Pancreas (tissue), 10 donors: ENCODE results near the gene CCNI2. TPM values are rescaled to one million over a fixed set of nuclear protein-coding genes. Genes with fewer than 3 reads are reported as not detected.

Experiments
- ATAC-seq, 4 donors: fragments of 200-7000 bp; cut with Tn5 transposase; one replicate each; pipeline versions ENCODE4 v1.8.0 to v1.9.1; 2020; ENCODE audit warnings: mild to moderate bottlenecking in 4 of 4, moderate library complexity in 4 of 4
- DNase-seq, 6 donors: peaks; one replicate each; pipeline ENCODE4 v3.0.0-alpha.2; 2020
- FAIRE-seq: peaks from 2 replicates; lab custom pipeline; 2012; peaks lifted over from hg19 to GRCh38; lab: Jason Lieb, UNC
- H3K27ac ChIP-seq, 4 donors: fragments of 200-600 bp; sonication (generic); 1 replicate in 3 of 4; 2 replicates in 1 of 4; pipeline versions ENCODE4 v1.5.0 to v1.8.0; 2020
- H3K27me3 ChIP-seq, 4 donors: fragments of 200-600 bp; one replicate each; pipeline ENCODE4 v1.8.0; 2021
- H3K36me3 ChIP-seq, 3 donors: fragments of 200-600 bp; sonication (generic) in 1 of 3; one replicate each; pipeline versions ENCODE4 v1.5.0 to v1.8.0; 2020 to 2021
- H3K4me1 ChIP-seq, 3 donors: fragments of 200-600 bp; one replicate each; pipeline ENCODE4 v1.8.0; 2021
- H3K4me3 ChIP-seq, 4 donors: fragments of 200-600 bp; sonication (generic) in 2 of 4; one replicate each; pipeline versions ENCODE4 v1.5.0 to v1.8.0; 2020 to 2021
- H3K9me3 ChIP-seq, 4 donors: fragments of 200-600 bp; one replicate each; pipeline ENCODE4 v1.8.0; 2021
- WGBS, 2 donors: extraction: QIAGEN DNeasy Blood & Tissue Kit; methylation state at CpG; one replicate each; pipeline ENCODE4 v1.1.7; 2013; 5-methylcytosine and 5-hydroxymethylcytosine counted together
- intact Hi-C, 3 donors: fragments of 100-400 bp; cut with DNase I; formaldehyde crosslinking; loops; one replicate each; pipeline versions ENCODE4 v1.11.1 to v1.14.2; 2022
- polyA plus RNA-seq, 2 donors: library from polyadenylated mRNA; stranded (reverse); fragments of 200-250 nt; gene quantifications; one replicate each; pipeline ENCODE4 v1.2.3, GENCODE V29; 2013
- total RNA-seq, 6 donors: library from RNA; stranded (reverse); fragmentation: NEBNext Ultra II Directional in 4 of 6; extraction: Animal tissue kit (Norgen Biotek cat#: 25700) in 4 of 6; gene quantifications; one replicate each; pipeline versions ENCODE4 v1.2.1 to v1.2.4, GENCODE V29; 2021 to 2023
- TF ChIP-seq, protein P1 (sequence below), 4 donors: fragments of 200-600 bp; sonication (generic) in 3 of 4; IDR thresholded peaks; one replicate each; pipeline versions ENCODE4 v1.5.0 to v1.8.0; 2021; ENCODE audit warnings: antibody characterized with exemption in 4 of 4
- donor health status: healthy with polysubstance abuse.
- donor health status: DM: no; HTN: no; CAD: no; lungs with moderate emphysema.
- donor health status: DM: no; HTN: no; CAD: no.
- donor health status: control.
- donor health status: control.
- donor health status: Bipolar disorder and iron deficiency.
- donor health status: DM: yes; HTN: yes; CAD: no.
- donor health status: DM: no; HTN: no; CAD: no.
- donor health status: DM: no; HTN: no; CAD: no.
- donor health status: DM: yes; HTN: yes; CAD: no.

CCNI2 gene
- total and polyA plus RNA-seq, 8 donors: 0.69 to 4.4 (median 1.3) TPM

DNA sequence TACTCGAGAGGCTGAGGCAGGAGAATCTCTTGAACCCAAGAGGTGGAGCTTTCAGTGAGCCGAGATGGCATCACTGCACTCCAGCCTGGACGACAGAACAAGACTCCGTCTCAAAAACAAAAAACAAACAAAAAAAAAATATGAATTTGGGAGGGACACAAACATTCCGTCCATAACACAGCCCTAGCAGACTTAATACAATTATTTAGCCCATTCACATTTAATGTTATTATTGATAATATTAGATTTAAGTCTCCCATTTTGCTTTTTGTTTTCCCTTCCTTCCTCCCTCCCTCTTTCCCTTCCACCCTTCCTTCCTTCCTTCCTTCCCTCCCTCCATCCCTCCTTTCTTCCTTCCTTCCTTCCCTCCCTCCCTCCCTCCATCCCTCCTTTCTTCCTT, 4.6 kb upstream of the CCNI2 start:
- TF ChIP-seq, protein P1, sequence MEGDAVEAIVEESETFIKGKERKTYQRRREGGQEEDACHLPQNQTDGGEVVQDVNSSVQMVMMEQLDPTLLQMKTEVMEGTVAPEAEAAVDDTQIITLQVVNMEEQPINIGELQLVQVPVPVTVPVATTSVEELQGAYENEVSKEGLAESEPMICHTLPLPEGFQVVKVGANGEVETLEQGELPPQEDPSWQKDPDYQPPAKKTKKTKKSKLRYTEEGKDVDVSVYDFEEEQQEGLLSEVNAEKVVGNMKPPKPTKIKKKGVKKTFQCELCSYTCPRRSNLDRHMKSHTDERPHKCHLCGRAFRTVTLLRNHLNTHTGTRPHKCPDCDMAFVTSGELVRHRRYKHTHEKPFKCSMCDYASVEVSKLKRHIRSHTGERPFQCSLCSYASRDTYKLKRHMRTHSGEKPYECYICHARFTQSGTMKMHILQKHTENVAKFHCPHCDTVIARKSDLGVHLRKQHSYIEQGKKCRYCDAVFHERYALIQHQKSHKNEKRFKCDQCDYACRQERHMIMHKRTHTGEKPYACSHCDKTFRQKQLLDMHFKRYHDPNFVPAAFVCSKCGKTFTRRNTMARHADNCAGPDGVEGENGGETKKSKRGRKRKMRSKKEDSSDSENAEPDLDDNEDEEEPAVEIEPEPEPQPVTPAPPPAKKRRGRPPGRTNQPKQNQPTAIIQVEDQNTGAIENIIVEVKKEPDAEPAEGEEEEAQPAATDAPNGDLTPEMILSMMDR (IDR thresholded peaks at IDR 0.05): no peak
- ATAC-seq (no peak), DNase-seq (no peak), FAIRE-seq (no peak)
- Histone ChIP-seq H3K27ac (no peak overlapping the region), H3K4me1 (peaks cover 0 to 4% (median 0%) of the 10 kb centered on the region in 3 donors), H3K27me3 (no peaks in the 10 kb centered on the region), H3K4me3 (no peak overlapping the region), H3K36me3 (no peaks in the 10 kb centered on the region), H3K9me3 (no peaks in the 10 kb centered on the region)
- intact Hi-C loops: no loop called here
- WGBS, 2 donors: 86 to 93% methylated on average over 5 of the region's 5 CpGs

DNA sequence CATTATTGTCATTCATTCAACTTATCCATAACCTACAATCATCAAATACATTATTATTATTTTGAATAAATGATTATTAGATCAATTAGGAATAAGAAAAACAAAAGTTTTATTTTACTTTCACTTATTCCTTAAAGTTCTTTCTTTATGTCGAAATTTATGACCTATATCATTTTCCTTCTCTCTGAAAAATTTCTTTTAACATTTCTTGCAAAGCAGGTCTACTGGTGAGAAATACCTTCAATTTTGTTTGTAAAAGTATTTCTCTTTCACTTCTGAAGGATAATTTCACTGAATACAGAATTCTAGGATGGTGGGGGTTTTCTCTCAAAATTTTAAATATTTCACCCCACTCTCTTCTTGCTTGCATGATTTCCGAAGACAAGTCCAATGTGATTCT, 2.6 kb upstream of the CCNI2 start:
- Histone ChIP-seq H3K4me1 (peaks cover 0 to 4% (median 0%) of the 10 kb centered on the region in 3 donors), H3K4me3 (no peak overlapping the region), H3K27me3 (no peaks in the 10 kb centered on the region), H3K27ac (no peak overlapping the region), H3K36me3 (no peaks in the 10 kb centered on the region), H3K9me3 (no peaks in the 10 kb centered on the region)
- intact Hi-C loops: no loop called here
- DNase-seq: no peak
- 63 to 67% methylated on average over 2 of the region's 2 CpGs for WGBS, 2 donors
- TF ChIP-seq, protein P1 (IDR thresholded peaks at IDR 0.05): no peak
- peak; percentile 23 for FAIRE-seq
- ATAC-seq: no peak

DNA sequence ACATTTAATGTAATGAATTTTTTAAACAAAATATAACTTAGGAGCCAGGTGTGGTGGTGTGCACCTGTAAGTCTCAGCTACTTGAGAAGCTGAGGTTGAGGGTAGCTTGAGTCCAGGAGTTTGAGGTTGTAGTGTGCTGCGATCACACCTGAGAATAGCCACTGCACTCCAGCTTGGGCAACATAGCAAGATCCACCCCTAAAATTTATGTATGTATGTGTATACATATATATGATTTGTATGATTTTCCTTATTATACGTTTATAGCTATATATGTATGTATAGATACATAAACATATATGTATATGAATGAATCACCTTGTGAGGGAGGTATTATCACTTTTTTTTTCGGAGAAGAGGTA, 653 bp upstream of the CCNI2 start:
- H3K27ac ChIP-seq: no peak overlapping the region
- no peaks in the 10 kb centered on the region for H3K27me3 ChIP-seq
- H3K4me3 ChIP-seq: peak overlapping the region in 2 of 4 donors; percentile 52 to 64
- TF ChIP-seq, protein P1 (IDR thresholded peaks at IDR 0.05): no peak
- DNase-seq (no peak), ATAC-seq (no peak), FAIRE-seq (no peak)
- H3K36me3 ChIP-seq: no peaks in the 10 kb centered on the region
- 17 to 27% methylated on average over 3 of the region's 3 CpGs for WGBS, 2 donors
- H3K9me3 ChIP-seq: no peaks in the 10 kb centered on the region
- H3K4me1 ChIP-seq: peaks cover 0 to 4% (median 0%) of the 10 kb centered on the region in 3 donors
- intact Hi-C loops: no loop called here

DNA sequence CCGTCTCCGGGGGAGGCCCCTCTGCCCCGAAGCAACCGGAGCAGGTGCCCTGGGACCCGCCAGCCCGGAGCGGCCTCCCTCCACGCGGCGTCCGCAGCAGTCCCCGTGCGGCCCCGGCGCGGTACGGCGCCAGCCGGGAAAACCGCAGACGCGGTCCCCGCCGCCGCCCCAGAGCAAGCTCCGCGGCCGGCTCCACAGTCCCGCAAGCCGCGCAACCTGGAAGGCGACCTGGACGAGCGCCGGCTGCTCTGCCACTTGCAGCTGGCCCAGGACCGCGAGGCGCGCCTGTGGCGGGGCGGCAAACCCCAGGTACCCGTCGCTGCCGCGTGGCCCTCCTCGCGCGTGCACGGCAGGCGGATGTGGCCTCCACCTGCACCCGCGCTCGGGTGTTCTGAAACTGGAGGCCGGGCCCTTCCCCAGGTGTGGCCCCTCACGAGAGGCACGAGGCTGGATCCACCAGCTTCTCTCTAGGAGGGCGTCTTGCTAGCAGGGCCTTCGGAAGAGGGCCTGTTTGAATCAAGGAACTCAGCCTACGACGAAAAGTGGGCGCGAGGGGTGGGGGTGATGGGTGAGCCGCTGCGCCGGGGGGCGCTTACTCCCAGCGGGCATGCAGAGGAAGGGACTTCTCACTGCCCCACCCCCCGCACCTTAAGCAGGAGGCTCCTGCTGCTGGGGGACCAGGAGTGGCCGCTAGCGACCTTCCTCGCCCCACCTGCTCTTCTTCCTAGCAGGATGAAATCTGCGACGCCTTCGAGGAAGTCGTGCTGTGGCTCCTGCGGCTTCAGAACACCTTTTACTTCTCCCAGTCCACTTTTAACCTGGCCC, 602 bp downstream of the CCNI2 start:
- intact Hi-C loops: no loop called here
- H3K4me1 ChIP-seq: peaks cover 0 to 4% (median 0%) of the 10 kb centered on the region in 3 donors
- TF ChIP-seq, protein P1 (IDR thresholded peaks at IDR 0.05): no peak
- no peak overlapping the region for H3K27ac ChIP-seq
- DNase-seq (peak in 2 of 6 donors; percentile 32 to 46), FAIRE-seq (no peak), ATAC-seq (peak in 1 of 4 donors; percentile 47)
- H3K27me3 ChIP-seq: no peaks in the 10 kb centered on the region
- WGBS, 2 donors: 37 to 39% methylated on average over 65 to 76 of the region's 76 CpGs
- no peaks in the 10 kb centered on the region for H3K36me3 ChIP-seq
- peak overlapping the region; percentile 27 to 64 (median 44) for H3K4me3 ChIP-seq
- no peaks in the 10 kb centered on the region for H3K9me3 ChIP-seq

DNA sequence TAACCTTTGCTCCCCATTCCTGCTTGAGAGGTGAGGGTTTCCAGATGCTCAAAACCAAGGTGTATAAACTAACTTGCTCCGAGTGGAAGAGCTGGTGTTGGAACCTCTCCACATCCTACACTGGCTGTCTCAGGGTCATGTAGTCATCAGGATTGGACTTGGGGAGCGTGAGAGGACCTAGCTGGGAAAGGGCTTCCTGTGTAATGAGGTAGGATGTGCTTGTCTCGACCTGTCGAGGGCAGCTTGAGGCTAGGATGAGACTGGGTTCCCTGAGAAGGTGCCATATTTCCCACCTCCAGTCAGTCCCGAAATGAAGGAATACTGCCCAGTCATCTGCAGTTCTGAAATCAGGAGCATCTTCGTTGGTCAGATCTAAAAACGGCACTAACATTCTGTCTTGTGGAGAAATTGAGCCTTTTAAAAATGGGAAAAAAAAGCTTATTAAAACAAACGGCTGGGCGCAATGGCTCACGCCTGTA, 1.3 kb downstream of the CCNI2 start:
- intact Hi-C loops: no loop called here

More for the DNA sequence above, 1.3 kb downstream of the CCNI2 start:
- DNase-seq: no peak
- no peak overlapping the region for H3K4me3 ChIP-seq
- H3K36me3 ChIP-seq: no peaks in the 10 kb centered on the region
- TF ChIP-seq, protein P1 (IDR thresholded peaks at IDR 0.05): no peak
- no peak for ATAC-seq
- H3K9me3 ChIP-seq: no peaks in the 10 kb centered on the region
- H3K27ac ChIP-seq: no peak overlapping the region
- FAIRE-seq: no peak
- 90 to 95% methylated on average over 10 of the region's 10 CpGs for WGBS, 2 donors
- no peaks in the 10 kb centered on the region for H3K27me3 ChIP-seq
- H3K4me1 ChIP-seq: peaks cover 0 to 4% (median 0%) of the 10 kb centered on the region in 3 donors
